Right kidney (tissue), 1 donor: ENCODE measurements around the gene HELLS.
"Not testable (repeated sequence)": the region's sequence is repeated elsewhere in the genome, so short reads cannot be mapped to it uniquely, and the experiment has no call there.

ENCODE experiments used
- DNase-seq: peaks from one replicate; pipeline ENCODE4 v3.0.0-alpha.2; 2016

Gene HELLS

GRCh38 chr10:94602729-94603515, 57.3 kb downstream of the HELLS start:
- DNase-seq: no peak

DNA sequence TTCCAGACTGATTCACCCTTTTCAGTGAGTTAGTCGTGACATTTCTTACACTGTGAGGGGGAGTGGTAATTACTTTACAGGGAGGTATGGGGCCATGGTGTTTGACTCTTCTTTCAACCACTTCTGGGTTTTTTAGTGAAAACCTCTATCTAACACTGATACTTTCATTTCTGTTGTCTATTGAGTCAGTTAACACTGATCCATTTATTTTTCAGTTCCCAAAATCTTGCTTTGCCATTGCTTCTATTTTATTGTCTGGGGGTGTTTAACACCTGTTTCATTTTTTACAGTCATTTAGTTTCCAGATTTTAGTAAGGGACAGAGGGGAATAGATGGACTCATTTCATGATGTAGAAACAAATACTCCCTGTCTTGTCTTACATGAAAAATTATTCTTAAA, 61.5 kb downstream of the HELLS start:
- no peak for DNase-seq

DNA sequence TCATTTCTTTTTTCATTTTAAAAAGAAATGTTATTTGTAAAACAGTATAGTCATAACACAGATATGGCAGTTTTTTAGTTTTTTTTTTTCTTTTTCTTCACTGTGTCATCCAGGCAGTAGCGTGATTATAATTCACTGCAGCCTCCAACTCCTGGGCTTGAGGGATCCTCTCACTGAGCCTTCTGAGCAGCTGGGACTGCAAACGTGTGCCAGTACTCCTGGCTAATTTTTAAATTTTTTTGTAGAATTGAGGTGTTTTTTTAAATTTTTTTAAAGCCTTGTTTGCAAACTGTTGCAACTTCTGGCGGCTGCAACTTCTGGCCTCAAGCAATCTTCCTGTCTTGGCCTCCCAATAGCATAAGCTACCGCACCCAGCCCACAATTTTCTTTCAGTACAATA, 63.0 kb downstream of the HELLS start:
- DNase-seq: no peak

DNA sequence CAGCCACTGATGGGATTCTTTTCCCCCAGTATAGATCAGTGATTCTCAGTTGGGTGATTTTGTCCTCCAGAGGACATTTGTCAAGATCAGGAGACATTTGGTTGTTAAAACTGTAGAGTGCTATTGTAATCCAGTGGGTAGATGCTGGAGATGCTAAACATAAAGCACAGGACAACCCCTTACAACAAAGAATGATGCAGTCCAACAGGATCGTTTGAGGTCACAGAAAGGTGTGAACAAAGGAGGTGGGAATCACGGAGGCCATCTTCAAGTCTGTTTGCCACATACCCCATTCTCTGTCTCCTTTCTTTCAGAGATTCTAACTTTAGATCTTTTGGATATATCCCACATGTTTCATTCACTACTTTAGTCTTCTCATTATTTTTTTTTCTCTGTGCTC, 69.0 kb downstream of the HELLS start:
- no peak for DNase-seq

- DNase-seq: peak; percentile 14
Observed at GRCh38 chr10:94617389-94617944, 71.9 kb downstream of the HELLS start.

- DNase-seq: no peak
Observed at GRCh38 chr10:94622666-94623205, 77.1 kb downstream of the HELLS start.

- no peak for DNase-seq
Observed at GRCh38 chr10:94623572-94623971, 78.0 kb downstream of the HELLS start.

- no peak for DNase-seq
Observed at GRCh38 chr10:94626476-94626875, 80.9 kb downstream of the HELLS start.

DNA sequence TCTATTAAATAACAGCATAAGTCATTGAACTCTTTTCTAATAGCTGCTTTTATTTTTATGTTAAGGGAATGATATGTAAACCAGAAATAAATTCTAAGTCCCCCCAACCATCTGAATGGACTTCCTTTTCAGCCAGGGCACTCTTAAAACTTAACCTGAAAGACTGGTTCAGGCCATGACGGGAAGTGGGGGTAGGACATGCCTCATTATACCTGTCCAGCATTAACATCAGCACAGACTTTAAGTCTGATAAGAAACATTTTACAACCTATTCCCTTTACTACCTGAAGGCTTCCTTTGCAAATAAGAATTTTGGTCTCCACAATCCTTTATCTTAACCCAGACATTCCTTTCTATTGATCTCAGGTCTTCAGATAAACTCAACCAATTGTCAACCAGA, 81.9 kb downstream of the HELLS start:
- no peak for DNase-seq

- DNase-seq: no peak
Observed at GRCh38 chr10:94630017-94630688, 84.6 kb downstream of the HELLS start.

- no peak for DNase-seq
Observed at GRCh38 chr10:94631077-94631875, 85.7 kb downstream of the HELLS start.

- DNase-seq: no peak
Observed at GRCh38 chr10:94632954-94633353, 87.4 kb downstream of the HELLS start.

DNA sequence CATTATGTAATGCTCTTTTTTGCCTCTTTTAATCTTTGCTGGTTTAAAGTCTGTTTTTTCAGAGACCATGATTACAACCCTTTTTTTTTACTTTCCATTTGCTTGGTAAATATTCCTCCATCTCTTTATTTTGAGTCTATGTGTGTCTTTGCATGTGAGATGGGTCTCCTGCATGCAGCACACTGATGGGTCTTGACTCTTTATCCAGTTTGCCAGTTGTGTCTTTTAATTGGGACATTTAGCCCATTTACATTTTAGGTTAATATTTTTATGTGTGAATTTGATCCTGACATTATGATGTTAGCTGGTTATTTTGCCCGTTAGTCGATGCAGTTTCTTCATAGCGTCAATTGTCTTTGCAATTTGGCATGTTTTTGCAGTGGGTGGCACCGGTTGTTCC, 92.5 kb downstream of the HELLS start:
- DNase-seq: not testable (repeated sequence)

DNA sequence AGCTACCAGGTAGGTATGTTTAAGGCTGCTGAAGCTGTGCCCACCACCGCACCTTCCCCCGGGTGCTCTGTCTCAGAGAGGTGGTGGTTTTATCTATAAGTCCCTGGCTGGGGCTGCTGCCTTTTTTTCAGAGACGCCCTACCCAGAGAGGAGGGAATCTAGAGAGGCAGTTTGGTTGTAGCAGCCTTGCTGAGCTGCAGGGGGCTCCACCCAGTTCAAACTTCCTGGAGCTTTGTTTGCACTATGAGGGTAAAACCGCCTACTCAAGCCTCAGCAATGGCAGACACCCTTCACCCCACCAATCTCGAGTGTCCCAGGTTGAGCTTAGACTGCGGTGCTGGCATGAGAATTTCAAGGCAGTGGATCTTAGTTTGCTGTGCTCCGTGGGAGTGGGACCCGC, 94.3 kb downstream of the HELLS start:
- DNase-seq: no peak

- DNase-seq: no peak
Observed at GRCh38 chr10:94640562-94640961, 95.0 kb downstream of the HELLS start.

GRCh38 chr10:94641480-94641879, 95.9 kb downstream of the HELLS start:
- DNase-seq: no peak

GRCh38 chr10:94644352-94644751, 98.8 kb downstream of the HELLS start:
- no peak for DNase-seq

DNA sequence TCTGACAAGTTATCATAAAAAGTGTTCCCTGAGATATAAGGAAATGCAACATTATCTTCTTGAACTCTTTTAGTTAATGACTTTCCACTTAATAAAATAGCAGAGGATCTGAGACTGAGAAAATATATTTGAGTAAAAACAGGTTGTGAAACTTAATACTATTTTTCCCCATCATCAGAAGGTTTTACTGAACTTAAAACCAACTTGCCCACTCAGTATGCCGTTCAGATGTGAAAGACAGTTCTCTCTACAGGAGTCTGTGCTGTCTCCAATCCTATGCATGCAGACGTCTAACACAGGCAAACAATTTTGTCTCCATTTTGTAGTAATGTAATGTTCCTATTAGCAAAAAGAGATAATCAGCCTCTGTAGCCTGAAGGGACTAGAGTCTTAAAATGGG, 99.7 kb downstream of the HELLS start:
- no peak for DNase-seq
